SU-DHL-6 (cell line): ENCODE measurements around the gene FKBP2.
A peak's percentile ranks its signal among the peaks of the same experiment; 100 is the strongest.

Source experiments
- H2AFZ ChIP-seq: fragments of 200-600 bp; sonication (generic); 2 replicates; pipeline ENCODE4 v1.6.1; 2014; ENCODE audit warnings: low read depth, mild to moderate bottlenecking, moderate library complexity, mixed read lengths, antibody characterized with exemption, low read length; ENCODE audit not compliant: severe bottlenecking
- H3F3A ChIP-seq: fragments of 200-600 bp; shearing (Covaris generic); 2 replicates; pipeline ENCODE4 v1.6.0; 2016; ENCODE audit warnings: antibody characterized with exemption, mild to moderate bottlenecking; ENCODE audit not compliant: insufficient read depth
- H3K27ac ChIP-seq: fragments of 200-600 bp; sonication (generic); 2 replicates; pipeline ENCODE4 v1.5.1; 2016; ENCODE audit warnings: low read depth, mild to moderate bottlenecking, low read length, moderate library complexity, mixed read lengths
- H3K27me3 ChIP-seq: fragments of 200-600 bp; sonication (generic), shearing (Covaris generic); 2 replicates; pipeline ENCODE4 v1.6.0; 2014; ENCODE audit warnings: mild to moderate bottlenecking, low read length
- H3K36me3 ChIP-seq: fragments of 200-600 bp; sonication (generic); 2 replicates; pipeline ENCODE4 v1.6.1; 2014; ENCODE audit warnings: mild to moderate bottlenecking, low read length, mixed read lengths
- H3K4me2 ChIP-seq: fragments of 300-600, 200-600 bp; shearing (Covaris generic), sonication (generic); 2 replicates; pipeline ENCODE4 v1.6.0; 2014; ENCODE audit warnings: low read length, low read depth, mild to moderate bottlenecking; ENCODE audit not compliant: poor library complexity, severe bottlenecking
- H3K4me3 ChIP-seq: fragments of 200-600 bp; sonication (generic); 2 replicates; pipeline ENCODE4 v1.5.1; 2014; ENCODE audit warnings: antibody characterized with exemption, low read length, mild to moderate bottlenecking, mixed read lengths; ENCODE audit not compliant: insufficient read depth, poor library complexity, severe bottlenecking
- H3K79me2 ChIP-seq: fragments of 200-600 bp; sonication (generic); 2 replicates; pipeline ENCODE4 v1.6.1; 2014; ENCODE audit warnings: mild to moderate bottlenecking, low read length, moderate library complexity; ENCODE audit not compliant: insufficient read depth
- H3K9ac ChIP-seq: fragments of 200-600 bp; sonication (generic); 2 replicates; pipeline ENCODE4 v1.7.0; 2014; ENCODE audit warnings: mild to moderate bottlenecking, low read length
- H3K9me2 ChIP-seq: fragments of 200-600 bp; sonication (generic); replicated peaks from 2 replicates; pipeline ENCODE4 v1.6.1; 2014; ENCODE audit warnings: low read length; ENCODE audit not compliant: insufficient read depth
- H3K9me3 ChIP-seq: fragments of 200-600 bp; sonication (generic); 2 replicates; pipeline ENCODE4 v1.6.1; 2014; ENCODE audit warnings: low read length, mixed read lengths; ENCODE audit not compliant: insufficient read depth
- H4K20me1 ChIP-seq: fragments of 200-600 bp; sonication (generic); 2 replicates; pipeline ENCODE4 v1.6.1; 2014; ENCODE audit warnings: low read depth, mild to moderate bottlenecking, antibody characterized with exemption, low read length, moderate library complexity, mixed read lengths
- EZH2phosphoT487 ChIP-seq: fragments of 200-600 bp; sonication (generic), shearing (Covaris generic); conservative IDR thresholded peaks from 2 replicates; pipeline ENCODE4 v1.6.1; 2018; ENCODE audit warnings: mild to moderate bottlenecking, antibody characterized with exemption, low read length, moderate library complexity, mixed read lengths
- TF ChIP-seq, protein P1 (sequence below): fragments of 200-600 bp; sonication (generic); IDR thresholded peaks from one replicate; pipeline ENCODE4 v1.5.1; 2017; ENCODE audit warnings: antibody characterized with exemption, mild to moderate bottlenecking, low read length, moderate library complexity; ENCODE audit not compliant: insufficient read depth, poor library complexity, severe bottlenecking

The FKBP2 gene

DNA sequence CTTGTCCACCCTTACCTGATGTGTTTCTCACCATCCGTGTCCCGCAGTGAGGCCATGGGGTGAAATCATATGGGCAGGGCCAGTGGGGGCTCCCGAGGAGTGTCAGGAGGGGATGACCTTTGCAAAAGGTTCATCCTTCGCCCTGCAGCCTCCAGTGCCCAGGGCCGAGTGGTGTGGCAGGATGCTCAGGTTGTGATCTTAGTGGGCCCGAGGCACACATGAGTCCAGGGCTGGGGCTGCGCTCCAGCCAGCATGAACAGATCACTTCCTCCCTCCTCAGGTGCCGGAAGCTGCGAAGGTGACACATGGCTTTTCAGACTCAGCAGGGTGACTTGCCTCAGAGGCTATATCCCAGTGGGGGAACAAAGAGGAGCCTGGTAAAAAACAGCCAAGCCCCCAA, 2.8 kb upstream of the FKBP2 start:
- Histone ChIP-seq H3K4me3 (no peak overlapping the region), H3K79me2 (peaks cover 13% of the 10 kb centered on the region; the same call in 1 of the 2 replicates), H4K20me1 (no peaks in the 10 kb centered on the region), H3K4me2 (no peak overlapping the region), H2AFZ (no peak overlapping the region), H3K36me3 (no peaks in the 10 kb centered on the region), H3K27ac (0 out of 2 replicates have a peak overlapping the region, but pooled peaks have one; percentile 3), H3K9me3 (no peaks in the 10 kb centered on the region), H3K9ac (no peak overlapping the region), H3K27me3 (no peaks in the 10 kb centered on the region), H3K9me2 (no peaks in the 10 kb centered on the region), H3F3A (peaks cover 34% of the 10 kb centered on the region)
- TF ChIP-seq EZH2phosphoT487 = no peak
- TF ChIP-seq, protein P1, sequence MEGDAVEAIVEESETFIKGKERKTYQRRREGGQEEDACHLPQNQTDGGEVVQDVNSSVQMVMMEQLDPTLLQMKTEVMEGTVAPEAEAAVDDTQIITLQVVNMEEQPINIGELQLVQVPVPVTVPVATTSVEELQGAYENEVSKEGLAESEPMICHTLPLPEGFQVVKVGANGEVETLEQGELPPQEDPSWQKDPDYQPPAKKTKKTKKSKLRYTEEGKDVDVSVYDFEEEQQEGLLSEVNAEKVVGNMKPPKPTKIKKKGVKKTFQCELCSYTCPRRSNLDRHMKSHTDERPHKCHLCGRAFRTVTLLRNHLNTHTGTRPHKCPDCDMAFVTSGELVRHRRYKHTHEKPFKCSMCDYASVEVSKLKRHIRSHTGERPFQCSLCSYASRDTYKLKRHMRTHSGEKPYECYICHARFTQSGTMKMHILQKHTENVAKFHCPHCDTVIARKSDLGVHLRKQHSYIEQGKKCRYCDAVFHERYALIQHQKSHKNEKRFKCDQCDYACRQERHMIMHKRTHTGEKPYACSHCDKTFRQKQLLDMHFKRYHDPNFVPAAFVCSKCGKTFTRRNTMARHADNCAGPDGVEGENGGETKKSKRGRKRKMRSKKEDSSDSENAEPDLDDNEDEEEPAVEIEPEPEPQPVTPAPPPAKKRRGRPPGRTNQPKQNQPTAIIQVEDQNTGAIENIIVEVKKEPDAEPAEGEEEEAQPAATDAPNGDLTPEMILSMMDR = no peak

DNA sequence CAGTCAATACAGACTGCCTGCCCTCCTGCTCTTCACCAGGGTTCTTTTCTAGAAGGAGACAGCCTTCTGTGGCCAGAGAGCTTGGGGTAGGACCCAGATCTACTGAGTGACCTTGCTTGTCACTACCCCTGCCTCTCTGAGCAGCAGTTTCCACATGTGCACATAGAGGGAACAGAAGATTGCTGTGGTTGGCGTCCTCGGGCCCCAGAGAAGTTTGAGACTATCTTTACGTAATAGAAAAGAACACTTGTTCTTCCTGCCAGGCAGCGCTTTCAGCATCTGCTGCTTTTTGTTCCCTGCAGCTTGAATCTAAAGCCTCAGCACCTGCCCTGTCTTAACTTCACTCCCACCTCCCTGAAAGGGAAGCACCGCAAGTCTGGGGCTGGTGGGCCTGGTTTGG, 1.9 kb upstream of the FKBP2 start:
- no peak overlapping the region for H2AFZ ChIP-seq
- no peaks in the 10 kb centered on the region for H3K9me2 ChIP-seq
- no peak overlapping the region for H3K4me2 ChIP-seq
- H3K79me2 ChIP-seq = peaks cover 13% of the 10 kb centered on the region; the same call in 1 of the 2 replicates
- H3K9me3 ChIP-seq = no peaks in the 10 kb centered on the region
- H3K4me3 ChIP-seq = no peak overlapping the region
- peak overlapping the region; percentile 3; the same call in 1 of the 2 replicates for H3K27ac ChIP-seq
- no peaks in the 10 kb centered on the region for H3K36me3 ChIP-seq
- H3F3A ChIP-seq = peaks cover 36% of the 10 kb centered on the region
- TF ChIP-seq EZH2phosphoT487 = no peak
- TF ChIP-seq, protein P1 = no peak
- no peak overlapping the region for H3K9ac ChIP-seq
- H4K20me1 ChIP-seq = no peaks in the 10 kb centered on the region
- no peaks in the 10 kb centered on the region for H3K27me3 ChIP-seq

DNA sequence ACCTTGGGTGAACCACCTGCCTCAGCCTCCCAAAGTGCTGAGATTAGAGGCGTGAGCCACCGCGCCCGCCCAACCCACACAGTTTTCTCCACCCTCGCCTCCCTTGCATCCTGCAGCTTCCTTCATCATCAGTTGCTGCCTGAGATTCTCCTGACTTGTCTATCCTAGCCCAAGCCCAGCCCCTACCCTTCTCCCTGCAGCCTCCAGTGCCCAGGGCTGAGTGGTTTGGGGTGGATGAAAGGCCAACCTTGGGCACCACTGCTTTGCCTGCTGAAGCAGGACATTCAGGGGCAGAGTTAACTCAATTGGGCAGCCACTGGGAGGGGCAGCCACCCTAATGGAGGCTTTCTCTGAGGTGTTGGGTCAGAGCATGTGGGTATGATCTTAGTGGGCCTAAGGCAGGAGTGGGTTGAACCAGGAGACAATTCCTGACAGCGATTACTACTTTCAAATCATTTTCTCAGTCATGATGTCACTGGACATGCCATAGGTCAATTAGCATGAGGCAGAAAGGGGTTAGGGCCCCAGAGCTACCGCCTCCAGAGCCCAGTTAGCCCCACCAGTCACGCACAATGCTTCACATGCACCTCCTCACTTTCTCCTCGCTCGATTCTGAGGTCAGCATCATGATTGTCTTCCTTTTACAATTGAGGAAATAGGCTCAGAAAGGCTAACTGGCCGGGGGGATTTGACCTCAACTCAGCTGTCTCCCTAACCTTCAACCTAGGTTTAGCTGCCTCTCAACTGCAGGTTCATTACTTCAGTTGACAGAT, 1.0 kb upstream of the FKBP2 start:
- Histone ChIP-seq H3K9me3 (no peaks in the 10 kb centered on the region), H3K4me2 (peak overlapping the region; percentile 61), H3K79me2 (peaks cover 14% of the 10 kb centered on the region; the same call in 1 of the 2 replicates), H4K20me1 (no peaks in the 10 kb centered on the region), H3K27ac (peak overlapping the region; percentile 86), H3K4me3 (peak overlapping the region; percentile 61), H3K27me3 (no peaks in the 10 kb centered on the region), H3K9me2 (no peaks in the 10 kb centered on the region), H3K9ac (peak overlapping the region; percentile 72), H2AFZ (no peak overlapping the region), H3F3A (peaks cover 42% of the 10 kb centered on the region), H3K36me3 (no peaks in the 10 kb centered on the region)
- TF ChIP-seq, protein P1 = no peak
- TF ChIP-seq EZH2phosphoT487 = no peak
